Astrocyte (in vitro differentiated cells and primary cell): ENCODE measurements around the gene PET100.

ENCODE experiments used
- CTCF ChIP-seq: IDR thresholded peaks from 2 replicates; pipeline ENCODE4 v1.5.1; 2011; ENCODE audit warnings: low read depth, mild to moderate bottlenecking, inconsistent platforms, low read length, moderate library complexity; ENCODE audit not compliant: insufficient read depth
- EZH2 ChIP-seq: IDR thresholded peaks from 2 replicates; pipeline ENCODE4 v1.6.1; 2012; ENCODE audit warnings: mild to moderate bottlenecking, low read length, inconsistent platforms; ENCODE audit not compliant: insufficient read depth

GRCh38 chr19:7611541-7612279 lies 17.9 kb upstream of the PET100 start:
- TF ChIP-seq EZH2, result no peak
- no peak for TF ChIP-seq CTCF
